Prostate gland (tissue), 2 donors: ENCODE measurements around the gene CIPC. TPM values are rescaled to one million over a fixed set of nuclear protein-coding genes. Genes with fewer than 3 reads are reported as not detected.
A peak's percentile ranks its signal among the peaks of the same experiment; 100 is the strongest.

ENCODE experiments used
- DNase-seq: peaks from one replicate; pipeline ENCODE4 v3.0.0-alpha.2; 2019; ENCODE audit warnings: low spot score
- H3K27ac ChIP-seq, 2 donors: fragments of 200-600 bp; sonication (generic); 2 replicates each; pipeline ENCODE4 v1.5.1; 2017 to 2019
- H3K27me3 ChIP-seq: fragments of 200-600 bp; sonication (generic); replicated peaks from 2 replicates; pipeline ENCODE4 v1.5.1; 2019; ENCODE audit not compliant: insufficient read depth
- H3K36me3 ChIP-seq, 2 donors: fragments of 200-600 bp; sonication (generic); 1 replicate in 1 of 2; 2 replicates in 1 of 2; pipeline versions ENCODE4 v1.5.1 to v1.8.1; 2017 to 2019
- H3K4me1 ChIP-seq: fragments of 200-600 bp; sonication (generic); replicated peaks from 2 replicates; pipeline ENCODE4 v1.5.1; 2019
- H3K4me3 ChIP-seq, 2 donors: fragments of 200-600 bp; sonication (generic); 2 replicates each; pipeline ENCODE4 v1.5.1; 2017 to 2019
- H3K9me3 ChIP-seq: fragments of 200-600 bp; sonication (generic); 2 replicates; pipeline ENCODE4 v1.5.1; 2017
- CTCF ChIP-seq, 4 experiments: fragments of 200-600 bp in 2 of 4; fragments of 450-650 bp in 2 of 4; sonication (generic) in 2 of 4; IDR thresholded peaks; 1 replicate in 3 of 4; 2 replicates in 1 of 4; pipeline ENCODE4 v1.5.1; 2016 to 2019; ENCODE audit warnings: antibody characterized with exemption in 4 of 4, mild to moderate bottlenecking in 2 of 4, moderate library complexity in 2 of 4
- POLR2A ChIP-seq: fragments of 450-650 bp; IDR thresholded peaks from one replicate; pipeline ENCODE4 v1.6.1; 2016; ENCODE audit warnings: antibody characterized with exemption, mild to moderate bottlenecking
- POLR2AphosphoS5 ChIP-seq: sonication (generic); formaldehyde crosslinking; IDR thresholded peaks from one replicate; pipeline ENCODE4 v1.6.1; 2017; ENCODE audit warnings: antibody characterized with exemption
- WGBS: methylation state at CpG from one replicate; pipeline ENCODE4 v1.1.5; 2018; 5-methylcytosine and 5-hydroxymethylcytosine counted together
- intact Hi-C: fragments of 100-400 bp; cut with DNase I; formaldehyde crosslinking; loops from one replicate; pipeline ENCODE4 v1.14.2; 2022
- total RNA-seq, 2 donors: library from RNA; depleted of rRNA; stranded (reverse); fragments of >200 nt; gene quantifications; one replicate each; pipeline ENCODE4 v1.1.0, GENCODE V29; 2016

CIPC gene
- total RNA-seq, 2 donors from 2014 or later: 45.1 to 63.3 TPM

GRCh38 chr14:77116172-77116817, 18.2 kb downstream of the CIPC start:
- Histone ChIP-seq H3K9me3 (no peaks in the 10 kb centered on the region), H3K4me3 (no peak overlapping the region), H3K4me1 (peaks cover 5% of the 10 kb centered on the region), H3K36me3 (peaks cover 9 to 14% of the 10 kb centered on the region in 2 donors), H3K27me3 (no peaks in the 10 kb centered on the region), H3K27ac (no peak overlapping the region)
- no peak for DNase-seq
- 96% methylated on average over 2 of the region's 2 CpGs for WGBS
- TF ChIP-seq POLR2AphosphoS5 (no peak), POLR2A (no peak), CTCF (IDR thresholded peaks at IDR 0.05) (no peak)
- intact Hi-C loops: no loop called here

- Histone ChIP-seq H3K9me3 (no peaks in the 10 kb centered on the region), H3K4me3 (no peak overlapping the region), H3K4me1 (peaks cover 6% of the 10 kb centered on the region), H3K36me3 (no peaks in the 10 kb centered on the region), H3K27ac (no peak overlapping the region), H3K27me3 (no peaks in the 10 kb centered on the region)
- TF ChIP-seq CTCF (IDR thresholded peaks at IDR 0.05) (no peak), POLR2A (no peak), POLR2AphosphoS5 (no peak)
- intact Hi-C loops: no loop called here
- DNase-seq: no peak
- 93% methylated on average over 7 of the region's 7 CpGs for WGBS
These were observed 21.8 kb downstream of the CIPC start for GRCh38 chr14:77119851-77120250.

GRCh38 chr14:77120771-77121743, 23.0 kb downstream of the CIPC start:
- intact Hi-C loops: no loop called here
- Histone ChIP-seq H3K27me3 (no peaks in the 10 kb centered on the region), H3K9me3 (no peaks in the 10 kb centered on the region), H3K36me3 (no peaks in the 10 kb centered on the region), H3K4me1 (peaks cover 6% of the 10 kb centered on the region), H3K27ac (peak overlapping the region; percentile 43 to 57), H3K4me3 (no peak overlapping the region)
- DNase-seq: no peak
- TF ChIP-seq CTCF (IDR thresholded peaks at IDR 0.05) (no peak), POLR2AphosphoS5 (peak; percentile 12)
- WGBS: 46% methylated on average over 9 of the region's 9 CpGs

DNA sequence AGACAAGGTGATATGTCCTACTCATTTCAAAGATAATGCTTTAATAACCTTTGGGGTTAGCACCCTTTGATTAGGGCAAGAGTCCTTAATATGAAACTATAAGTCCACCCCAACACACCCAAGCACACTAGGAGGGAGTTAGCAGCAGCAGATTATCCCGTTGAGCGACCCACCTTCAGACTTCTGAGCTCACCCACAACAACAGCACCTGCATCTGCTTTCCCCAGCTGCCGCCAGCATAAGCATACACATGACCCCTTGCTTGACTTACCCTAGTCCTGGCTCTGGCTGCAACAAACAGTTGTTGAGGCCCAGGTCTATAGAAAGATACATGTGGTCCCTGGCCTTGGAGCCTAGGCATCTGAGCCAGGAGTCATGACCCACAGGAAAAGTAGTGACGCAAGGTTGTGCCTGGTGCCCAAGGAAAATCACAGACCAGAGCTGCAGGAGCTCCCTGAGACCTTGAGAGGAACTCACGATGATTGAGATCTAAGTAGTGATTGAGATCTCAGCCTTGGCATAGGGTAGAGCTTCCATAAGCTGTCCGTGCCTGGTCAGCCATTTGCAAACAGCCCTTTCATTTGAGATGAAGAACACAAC, 24.6 kb downstream of the CIPC start:
- Histone ChIP-seq H3K9me3 (no peaks in the 10 kb centered on the region), H3K4me1 (peaks cover 6% of the 10 kb centered on the region), H3K36me3 (no peaks in the 10 kb centered on the region), H3K27me3 (no peaks in the 10 kb centered on the region), H3K27ac (peak overlapping the region; percentile 3 to 43), H3K4me3 (no peak overlapping the region)
- TF ChIP-seq POLR2AphosphoS5: no peak
- TF ChIP-seq CTCF (IDR thresholded peaks at IDR 0.05): no peak
- no peak for TF ChIP-seq POLR2A
- 82% methylated on average over 6 of the region's 6 CpGs for WGBS
- no peak for DNase-seq
- intact Hi-C loops: no loop called here
